Measurements from ENCODE around the gene ZFPL1. TPM values are rescaled to one million over a fixed set of nuclear protein-coding genes. Genes with fewer than 3 reads are reported as not detected.

Gene ZFPL1
- total and polyA plus RNA-seq, 12 donors, result 33.7 to 90.3 (median 42.4) TPM

DNA sequence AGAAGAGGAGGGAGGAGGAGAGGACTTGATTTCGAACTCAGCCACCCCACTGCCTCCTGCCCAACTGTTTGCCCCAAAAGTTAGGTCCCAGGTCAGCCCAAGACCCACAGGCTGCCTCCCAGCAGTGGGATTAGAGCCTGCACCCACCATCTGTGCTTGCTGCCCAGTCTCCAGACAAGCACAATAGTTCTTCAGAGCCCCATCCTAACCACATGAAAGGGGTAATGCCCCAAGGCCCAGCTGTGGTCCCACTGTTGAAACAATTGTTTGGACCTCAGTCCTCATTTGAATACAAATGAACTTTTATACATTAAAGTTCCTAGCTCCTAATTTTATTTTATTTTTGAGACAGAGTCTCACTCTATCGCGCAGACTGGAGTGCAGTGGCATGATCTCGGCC, 6.6 kb downstream of the ZFPL1 start:
- 90 to 98% (median 92%) methylated on average over 4 of the region's 4 CpGs for WGBS, 4 donors

DNA sequence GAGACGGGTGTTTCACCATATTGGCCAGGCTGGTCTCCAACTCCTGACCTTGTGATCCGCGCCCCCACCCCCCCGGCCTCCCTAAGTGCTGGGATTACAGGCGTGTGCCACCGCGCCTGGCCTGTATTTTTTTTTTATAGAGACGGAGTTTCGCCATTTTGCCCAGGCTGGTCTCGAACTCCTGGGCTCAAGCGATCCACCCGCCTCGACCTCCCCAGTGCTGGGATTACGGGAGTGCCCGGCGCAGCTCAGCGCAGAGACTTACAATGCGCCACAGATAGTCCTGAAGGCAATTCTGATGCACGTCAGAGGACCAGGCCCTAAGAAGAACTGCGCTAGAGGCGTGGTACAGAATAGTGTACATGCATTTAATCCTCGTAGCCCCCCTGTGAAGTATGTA, 11.4 kb downstream of the ZFPL1 start:
- no peak overlapping the region for H3K4me3 ChIP-seq
- WGBS, 4 donors, result 73 to 81% (median 76%) methylated on average over 13 to 22 of the region's 22 CpGs
- peaks cover 9 to 11% of the 10 kb centered on the region in 2 donors for H3K4me1 ChIP-seq (replicated peaks in 1 of 2)
- intact Hi-C loops (cut with DNase I), result no loop called here
- peak overlapping the region in 3 of 5 donors; percentile 92 to 95 (median 94) for H3K27ac ChIP-seq
- no peaks in the 10 kb centered on the region for H3K9me3 ChIP-seq (replicated peaks in 1 of 3)
- TF ChIP-seq, protein P1, sequence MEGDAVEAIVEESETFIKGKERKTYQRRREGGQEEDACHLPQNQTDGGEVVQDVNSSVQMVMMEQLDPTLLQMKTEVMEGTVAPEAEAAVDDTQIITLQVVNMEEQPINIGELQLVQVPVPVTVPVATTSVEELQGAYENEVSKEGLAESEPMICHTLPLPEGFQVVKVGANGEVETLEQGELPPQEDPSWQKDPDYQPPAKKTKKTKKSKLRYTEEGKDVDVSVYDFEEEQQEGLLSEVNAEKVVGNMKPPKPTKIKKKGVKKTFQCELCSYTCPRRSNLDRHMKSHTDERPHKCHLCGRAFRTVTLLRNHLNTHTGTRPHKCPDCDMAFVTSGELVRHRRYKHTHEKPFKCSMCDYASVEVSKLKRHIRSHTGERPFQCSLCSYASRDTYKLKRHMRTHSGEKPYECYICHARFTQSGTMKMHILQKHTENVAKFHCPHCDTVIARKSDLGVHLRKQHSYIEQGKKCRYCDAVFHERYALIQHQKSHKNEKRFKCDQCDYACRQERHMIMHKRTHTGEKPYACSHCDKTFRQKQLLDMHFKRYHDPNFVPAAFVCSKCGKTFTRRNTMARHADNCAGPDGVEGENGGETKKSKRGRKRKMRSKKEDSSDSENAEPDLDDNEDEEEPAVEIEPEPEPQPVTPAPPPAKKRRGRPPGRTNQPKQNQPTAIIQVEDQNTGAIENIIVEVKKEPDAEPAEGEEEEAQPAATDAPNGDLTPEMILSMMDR (IDR thresholded peaks at IDR 0.05), result no peak
- TF ChIP-seq POLR2A (IDR thresholded peaks at IDR 0.05), result no peak
- DNase-seq, result no peak
- H3K27me3 ChIP-seq, result no peaks in the 10 kb centered on the region
- peaks cover 0 to 13% of the 10 kb centered on the region in 2 donors for H3K36me3 ChIP-seq (replicated peaks in 1 of 2)

More for the DNA sequence above, 6.6 kb downstream of the ZFPL1 start:
- no peak for DNase-seq
- TF ChIP-seq, protein P1 (IDR thresholded peaks at IDR 0.05), result no peak
- no peak for TF ChIP-seq POLR2A (IDR thresholded peaks at IDR 0.05)
- Histone ChIP-seq H3K4me1 (replicated peaks in 1 of 2) (peaks cover 0 to 2% of the 10 kb centered on the region in 2 donors), H3K36me3 (replicated peaks in 1 of 2) (peaks cover 0 to 41% of the 10 kb centered on the region in 2 donors), H3K9me3 (replicated peaks in 1 of 3) (no peaks in the 10 kb centered on the region), H3K27ac (no peak overlapping the region), H3K4me3 (no peak overlapping the region), H3K27me3 (no peaks in the 10 kb centered on the region)
- intact Hi-C loops (cut with DNase I), result no loop called here

DNA sequence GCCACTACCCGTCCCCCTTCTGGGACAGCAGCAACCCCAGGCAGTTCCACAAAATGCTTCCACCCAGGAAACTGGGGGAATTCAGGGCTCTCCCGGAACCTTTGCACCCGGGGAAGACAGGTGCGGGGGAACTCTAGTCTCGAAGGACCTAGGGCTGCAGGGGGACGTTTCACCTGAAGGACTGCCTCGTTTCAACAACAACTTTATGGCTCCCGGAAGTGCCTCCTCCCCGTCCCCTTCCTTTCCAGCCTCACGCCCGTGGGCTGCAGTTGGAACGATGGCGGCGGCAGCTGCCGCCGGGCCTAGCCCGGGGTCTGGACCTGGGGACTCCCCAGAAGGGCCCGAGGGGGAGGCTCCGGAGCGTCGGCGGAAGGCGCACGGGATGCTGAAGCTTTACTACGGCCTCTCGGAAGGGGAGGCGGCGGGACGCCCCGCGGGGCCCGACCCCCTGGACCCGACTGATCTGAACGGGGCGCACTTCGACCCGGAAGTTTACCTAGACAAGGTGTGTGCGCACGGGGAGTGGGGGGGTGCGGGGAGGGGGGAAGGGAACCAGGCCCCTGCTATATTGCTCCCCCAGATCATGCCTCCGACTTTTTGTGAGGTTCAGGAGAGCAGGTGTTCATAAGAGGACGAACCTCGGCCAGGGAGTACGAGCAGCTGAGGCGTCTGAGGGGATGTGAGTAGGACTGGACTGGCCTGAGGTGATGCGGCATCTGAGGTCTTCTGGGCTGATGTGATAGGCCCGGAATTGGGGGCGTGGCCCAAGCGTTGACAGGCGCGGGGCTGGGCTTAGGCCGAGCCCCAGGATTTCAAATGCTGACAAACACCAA, 12.2 kb downstream of the ZFPL1 start, which contains the start of gene VPS51:
TSS of gene VPS51 (plus strand) at position 241 of the 833 bp plus-strand sequence. CDS start at position 278, 37 bp downstream.
- Histone ChIP-seq H3K36me3 (replicated peaks in 1 of 2) (peaks cover 0 to 13% of the 10 kb centered on the region in 2 donors), H3K4me3 (peak within 1 kb of the TSS; percentile 37 to 84 (median 71)), H3K27ac (peak within 1 kb of the TSS; percentile 81 to 95 (median 92)), H3K9me3 (replicated peaks in 1 of 3) (no peaks in the 10 kb centered on the region), H3K27me3 (no peaks in the 10 kb centered on the region), H3K4me1 (replicated peaks in 1 of 2) (peaks cover 9 to 11% of the 10 kb centered on the region in 2 donors)
- intact Hi-C loops (cut with DNase I), result no loop called here
- WGBS, 4 donors, result 1 to 3% (median 1%) methylated on average over 16 to 52 of the region's 52 CpGs
- TF ChIP-seq, protein P1 (IDR thresholded peaks at IDR 0.05), result peak in 2 of 6 experiments; percentile 4 to 31
- TF ChIP-seq POLR2A (IDR thresholded peaks at IDR 0.05), result peak; percentile 65 to 93
- peak; percentile 89 to 98 (median 96) for DNase-seq

DNA sequence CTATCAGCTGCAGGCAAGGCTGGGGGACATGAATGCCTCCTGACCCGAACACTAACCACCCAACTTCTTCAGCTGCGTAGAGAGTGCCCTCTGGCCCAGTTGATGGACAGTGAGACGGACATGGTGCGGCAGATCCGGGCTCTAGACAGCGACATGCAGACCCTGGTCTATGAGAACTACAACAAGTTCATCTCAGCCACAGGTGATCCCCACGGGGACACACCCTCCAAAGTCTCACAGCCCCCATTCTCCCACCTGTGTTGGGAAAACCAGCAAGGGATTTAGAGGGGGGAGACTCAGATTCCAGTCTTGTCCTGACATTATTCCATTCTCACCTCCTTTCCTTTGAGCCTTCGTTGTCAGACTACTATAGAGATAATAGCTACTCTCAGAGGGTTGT, 12.9 kb downstream of the ZFPL1 start:
- intact Hi-C loops (cut with DNase I), result no loop called here
- H3K27ac ChIP-seq, result peak overlapping the region; percentile 81 to 95 (median 92)
- H3K4me3 ChIP-seq, result peak overlapping the region in 2 of 4 donors; percentile 80 to 84

More for the DNA sequence above, 12.9 kb downstream of the ZFPL1 start:
- Histone ChIP-seq H3K9me3 (replicated peaks in 1 of 3) (no peaks in the 10 kb centered on the region), H3K4me1 (replicated peaks in 1 of 2) (peaks cover 9 to 11% of the 10 kb centered on the region in 2 donors), H3K27me3 (no peaks in the 10 kb centered on the region), H3K36me3 (replicated peaks in 1 of 2) (peaks cover 0 to 13% of the 10 kb centered on the region in 2 donors)
- 28 to 53% (median 37%) methylated on average over 2 to 8 of the region's 8 CpGs for WGBS, 4 donors
- DNase-seq, result no peak
- no peak for TF ChIP-seq POLR2A (IDR thresholded peaks at IDR 0.05)
- TF ChIP-seq, protein P1 (IDR thresholded peaks at IDR 0.05), result no peak

All from adrenal gland (tissue), 12 donors.